MM.1S (cell line): ENCODE measurements around the gene ZFR.

ENCODE experiments used
- DNase-seq: peaks from one replicate; pipeline ENCODE4 v3.0.0-alpha.2; 2015
- H2AFZ ChIP-seq: fragments of 300-600 bp; sonication (generic); 2 replicates; pipeline ENCODE4 v1.6.0; 2016; ENCODE audit warnings: antibody characterized with exemption, low read length
- H3F3A ChIP-seq: fragments of 300-600 bp; sonication (generic); 2 replicates; pipeline ENCODE4 v1.6.1; 2016; ENCODE audit warnings: mild to moderate bottlenecking, antibody characterized with exemption, low read length, moderate library complexity, mixed read lengths; ENCODE audit not compliant: insufficient read depth
- H3K27ac ChIP-seq: fragments of 300-600 bp; sonication (generic); 2 replicates; pipeline ENCODE4 v1.5.1; 2016; ENCODE audit warnings: mild to moderate bottlenecking, low read length
- H3K27me3 ChIP-seq: fragments of 300-600 bp; sonication (generic); replicated peaks from 2 replicates; pipeline ENCODE4 v1.6.0; 2016; ENCODE audit warnings: low read length; ENCODE audit not compliant: insufficient read depth
- H3K36me3 ChIP-seq: fragments of 300-600 bp; sonication (generic); replicated peaks from 2 replicates; pipeline ENCODE4 v1.6.1; 2016; ENCODE audit warnings: mild to moderate bottlenecking, low read length, mixed read lengths; ENCODE audit not compliant: insufficient read depth
- H3K4me1 ChIP-seq: fragments of 300-600 bp; sonication (generic); 2 replicates; pipeline ENCODE4 v1.6.1; 2016; ENCODE audit warnings: low read length, mixed read lengths
- H3K4me2 ChIP-seq: fragments of 300-600 bp; sonication (generic); 2 replicates; pipeline ENCODE4 v1.6.0; 2016; ENCODE audit warnings: low read depth, low read length
- H3K4me3 ChIP-seq: fragments of 300-600 bp; sonication (generic); 2 replicates; pipeline ENCODE4 v1.5.1; 2016; ENCODE audit warnings: low read length, mixed read lengths
- H3K79me2 ChIP-seq: fragments of 300-600 bp; sonication (generic); 2 replicates; pipeline ENCODE4 v1.6.1; 2016; ENCODE audit warnings: mixed run types, low read length, mixed read lengths
- H3K9ac ChIP-seq: fragments of 300-600 bp; sonication (generic); 2 replicates; pipeline ENCODE4 v1.6.1; 2016; ENCODE audit warnings: low read length, mixed read lengths
- H3K9me2 ChIP-seq: fragments of 300-600 bp; sonication (generic); replicated peaks from 2 replicates; pipeline ENCODE4 v1.6.1; 2016; ENCODE audit warnings: mild to moderate bottlenecking, low read length, mixed read lengths; ENCODE audit not compliant: insufficient read depth
- H3K9me3 ChIP-seq: fragments of 300-600 bp; sonication (generic); replicated peaks from 2 replicates; pipeline ENCODE4 v1.6.1; 2016; ENCODE audit warnings: mild to moderate bottlenecking, low read length, mixed read lengths; ENCODE audit not compliant: insufficient read depth
- H4K20me1 ChIP-seq: fragments of 300-600 bp; sonication (generic); 2 replicates; pipeline ENCODE4 v1.6.1; 2016; ENCODE audit warnings: mild to moderate bottlenecking, low read length, moderate library complexity, mixed read lengths; ENCODE audit not compliant: insufficient read depth
- EZH2 ChIP-seq: fragments of 300-600 bp; sonication (generic); optimal IDR thresholded peaks from 2 replicates; pipeline ENCODE3; 2017; ENCODE audit warnings: low read depth, mild to moderate bottlenecking, antibody characterized with exemption, low read length, mixed read lengths
- EZH2phosphoT487 ChIP-seq: fragments of 300-600 bp; sonication (generic); IDR thresholded peaks from 2 replicates; pipeline ENCODE4 v1.6.1; 2018; ENCODE audit warnings: antibody characterized with exemption, low read length
- TF ChIP-seq, protein P1 (sequence below): fragments of 300-600 bp; sonication (generic); IDR thresholded peaks from 2 replicates; pipeline ENCODE4 v1.5.1; 2016; ENCODE audit warnings: antibody characterized with exemption, low read length, mixed read lengths

The ZFR gene

DNA sequence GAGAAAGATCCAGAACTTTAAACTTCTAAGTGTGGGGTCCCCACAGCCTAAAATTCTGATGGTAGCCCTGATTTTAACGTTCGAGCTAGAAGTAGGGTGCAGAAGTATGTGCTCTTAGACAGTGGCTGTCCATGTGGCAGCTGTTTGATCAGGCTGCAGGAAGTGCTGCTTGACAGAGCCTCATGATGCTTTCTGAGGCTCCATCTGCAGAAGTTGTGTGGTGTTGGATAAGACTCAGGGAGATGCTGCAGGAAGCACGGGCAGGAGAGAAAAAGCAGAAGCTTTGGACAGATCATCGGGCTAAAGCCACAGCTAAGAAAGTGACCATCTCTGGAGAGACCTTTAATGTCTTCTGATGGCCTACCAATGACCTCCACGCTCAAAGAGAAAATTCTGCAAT, 139.9 kb downstream of the ZFR start:
- Histone ChIP-seq H3K4me3 (no peak overlapping the region), H3F3A (no peaks in the 10 kb centered on the region), H3K27ac (no peak overlapping the region), H3K9me2 (no peaks in the 10 kb centered on the region), H3K79me2 (peaks cover 99% of the 10 kb centered on the region), H2AFZ (no peak overlapping the region), H3K27me3 (no peaks in the 10 kb centered on the region), H3K9me3 (no peaks in the 10 kb centered on the region), H3K9ac (no peak overlapping the region), H3K36me3 (no peaks in the 10 kb centered on the region), H4K20me1 (no peaks in the 10 kb centered on the region), H3K4me1 (peaks cover 6% of the 10 kb centered on the region), H3K4me2 (no peak overlapping the region)
- DNase-seq, result no peak
- TF ChIP-seq, protein P1, sequence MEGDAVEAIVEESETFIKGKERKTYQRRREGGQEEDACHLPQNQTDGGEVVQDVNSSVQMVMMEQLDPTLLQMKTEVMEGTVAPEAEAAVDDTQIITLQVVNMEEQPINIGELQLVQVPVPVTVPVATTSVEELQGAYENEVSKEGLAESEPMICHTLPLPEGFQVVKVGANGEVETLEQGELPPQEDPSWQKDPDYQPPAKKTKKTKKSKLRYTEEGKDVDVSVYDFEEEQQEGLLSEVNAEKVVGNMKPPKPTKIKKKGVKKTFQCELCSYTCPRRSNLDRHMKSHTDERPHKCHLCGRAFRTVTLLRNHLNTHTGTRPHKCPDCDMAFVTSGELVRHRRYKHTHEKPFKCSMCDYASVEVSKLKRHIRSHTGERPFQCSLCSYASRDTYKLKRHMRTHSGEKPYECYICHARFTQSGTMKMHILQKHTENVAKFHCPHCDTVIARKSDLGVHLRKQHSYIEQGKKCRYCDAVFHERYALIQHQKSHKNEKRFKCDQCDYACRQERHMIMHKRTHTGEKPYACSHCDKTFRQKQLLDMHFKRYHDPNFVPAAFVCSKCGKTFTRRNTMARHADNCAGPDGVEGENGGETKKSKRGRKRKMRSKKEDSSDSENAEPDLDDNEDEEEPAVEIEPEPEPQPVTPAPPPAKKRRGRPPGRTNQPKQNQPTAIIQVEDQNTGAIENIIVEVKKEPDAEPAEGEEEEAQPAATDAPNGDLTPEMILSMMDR, result no peak
- TF ChIP-seq EZH2, result no peak
- TF ChIP-seq EZH2phosphoT487, result no peak
